Stimulated activated CD8-positive, alpha-beta memory T cell treated with anti-CD3 and anti-CD28 coated beads, Interleukin-15, amount 100 ng/mL, for 48 hours (primary cell): ENCODE measurements around the gene SZT2.
"Not testable (repeated sequence)": the region's sequence is repeated elsewhere in the genome, so short reads cannot be mapped to it uniquely, and the experiment has no call there.

Experiments used
- DNase-seq, 2 donors: peaks; one replicate each; pipeline ENCODE4 v3.0.0-alpha.2; 2020; ENCODE audit warnings: low read depth in 2 of 2

SZT2 gene

GRCh38 chr1:43454270-43455011 lies 64.7 kb downstream of the SZT2 start:
- peak; percentile 16 to 48 for DNase-seq

DNA sequence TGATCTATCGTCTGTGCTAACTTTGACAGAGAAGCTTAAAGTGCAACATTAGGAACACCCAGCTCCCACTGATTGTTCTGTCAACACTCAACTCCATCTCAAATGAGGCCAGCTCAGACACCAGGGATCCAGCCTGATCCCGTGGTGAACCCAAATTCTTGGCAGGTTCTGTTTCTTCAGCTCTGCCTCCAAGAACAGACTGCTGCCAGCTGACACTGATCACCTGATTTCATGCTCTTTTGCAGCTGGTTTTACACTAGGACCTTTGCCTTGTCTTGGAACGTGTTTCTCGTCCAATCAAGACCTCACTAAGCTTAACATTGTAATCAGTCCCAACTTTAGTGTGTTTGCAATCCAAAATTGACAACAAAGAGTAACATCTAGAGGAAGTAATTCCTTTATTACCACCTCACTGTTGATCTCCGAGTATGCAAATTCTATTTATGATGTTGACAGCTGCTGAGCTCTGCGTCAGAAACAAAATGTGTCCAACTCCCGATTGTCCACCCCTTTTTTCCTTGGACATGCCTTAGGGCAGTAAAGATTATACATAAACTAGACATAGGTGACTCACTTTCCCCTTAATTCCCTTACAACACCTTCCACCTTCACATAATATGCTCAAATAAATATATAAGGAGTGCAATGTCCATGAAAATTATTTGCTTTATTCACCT lies 65.7 kb downstream of the SZT2 start:
- no peak for DNase-seq

DNA sequence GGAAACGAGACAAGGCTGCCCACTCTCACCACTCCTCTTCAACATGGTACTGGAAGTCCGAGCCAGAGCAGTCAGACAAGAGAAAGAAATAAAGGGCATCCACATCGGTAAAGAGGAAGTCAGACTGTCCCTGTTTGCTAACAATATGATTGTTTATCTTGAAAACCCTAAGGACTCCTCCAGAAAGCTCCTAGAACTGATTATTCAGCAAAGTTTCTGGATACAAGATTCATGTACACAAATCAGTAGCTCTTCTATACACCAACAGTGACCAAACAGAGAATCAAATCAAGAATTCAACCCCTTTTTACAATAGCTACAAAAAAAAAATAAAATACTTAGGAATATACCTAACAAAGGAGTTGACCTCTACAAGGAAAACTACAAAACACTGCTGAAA lies 68.7 kb downstream of the SZT2 start:
- not testable (repeated sequence) for DNase-seq

- no peak for DNase-seq
Measured at GRCh38 chr1:43460988-43461693, 71.4 kb downstream of the SZT2 start.

GRCh38 chr1:43463479-43463878 lies 73.8 kb downstream of the SZT2 start:
- DNase-seq, result no peak

- DNase-seq, result no peak
Measured at GRCh38 chr1:43464681-43465504, 75.2 kb downstream of the SZT2 start.

- no peak for DNase-seq
Measured at GRCh38 chr1:43465505-43466067, 75.9 kb downstream of the SZT2 start.

- no peak for DNase-seq
Measured at GRCh38 chr1:43466403-43466802, 76.7 kb downstream of the SZT2 start.

GRCh38 chr1:43468414-43468813 lies 78.7 kb downstream of the SZT2 start:
- DNase-seq, result no peak

DNA sequence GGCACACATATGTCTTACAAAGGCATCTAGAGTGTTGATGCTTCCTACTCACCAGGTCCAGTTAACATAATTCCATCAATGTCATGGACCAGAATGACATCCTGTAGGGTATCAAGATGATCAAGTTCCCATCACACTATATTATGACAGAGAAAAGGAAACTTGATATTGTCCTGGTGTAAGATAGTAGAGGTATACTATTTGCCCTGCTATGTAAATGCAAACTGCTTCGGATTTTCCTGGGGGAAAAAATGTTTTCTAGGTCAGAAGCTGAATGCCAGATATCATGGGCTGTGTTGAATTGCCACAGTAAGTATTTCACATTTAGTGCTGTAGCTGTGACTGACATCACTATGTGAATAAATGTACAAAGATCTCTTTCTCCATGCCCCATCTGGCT lies 80.2 kb downstream of the SZT2 start:
- DNase-seq, result no peak

GRCh38 chr1:43472087-43472462 lies 82.4 kb downstream of the SZT2 start:
- DNase-seq, result no peak

DNA sequence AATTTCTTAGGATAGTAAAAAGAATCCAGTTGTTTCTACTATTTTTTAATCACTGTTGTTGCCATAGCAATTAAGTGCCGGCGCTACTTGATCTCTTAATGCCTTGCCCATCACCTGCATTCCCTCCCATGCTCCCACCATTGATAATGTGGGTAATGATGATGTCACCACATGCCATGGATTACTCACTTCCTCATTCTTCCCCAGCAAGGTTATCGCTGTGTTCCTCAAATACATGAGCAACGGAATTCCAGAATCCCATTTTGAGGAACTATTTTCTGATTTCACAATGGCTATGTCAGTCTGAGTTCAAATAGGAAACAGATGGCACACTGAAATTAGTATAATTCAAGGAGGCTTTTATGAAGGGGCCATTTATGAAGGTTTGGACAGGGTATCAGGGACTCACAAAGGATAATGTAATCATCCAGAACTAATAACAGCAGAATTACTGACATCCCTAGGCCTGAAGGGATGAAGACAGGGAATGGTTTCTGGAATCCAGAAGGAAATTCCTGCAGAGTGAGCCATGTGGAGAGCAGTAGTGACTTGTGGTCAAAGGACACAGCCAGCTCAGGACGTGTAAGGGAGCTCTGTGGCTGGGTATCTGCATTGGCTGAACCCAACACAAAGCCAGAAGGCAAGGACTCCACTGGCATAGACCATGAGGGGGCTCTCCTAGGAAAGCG lies 82.9 kb downstream of the SZT2 start:
- not testable (repeated sequence) for DNase-seq

- no peak for DNase-seq
Measured at GRCh38 chr1:43473463-43473862, 83.8 kb downstream of the SZT2 start.

DNA sequence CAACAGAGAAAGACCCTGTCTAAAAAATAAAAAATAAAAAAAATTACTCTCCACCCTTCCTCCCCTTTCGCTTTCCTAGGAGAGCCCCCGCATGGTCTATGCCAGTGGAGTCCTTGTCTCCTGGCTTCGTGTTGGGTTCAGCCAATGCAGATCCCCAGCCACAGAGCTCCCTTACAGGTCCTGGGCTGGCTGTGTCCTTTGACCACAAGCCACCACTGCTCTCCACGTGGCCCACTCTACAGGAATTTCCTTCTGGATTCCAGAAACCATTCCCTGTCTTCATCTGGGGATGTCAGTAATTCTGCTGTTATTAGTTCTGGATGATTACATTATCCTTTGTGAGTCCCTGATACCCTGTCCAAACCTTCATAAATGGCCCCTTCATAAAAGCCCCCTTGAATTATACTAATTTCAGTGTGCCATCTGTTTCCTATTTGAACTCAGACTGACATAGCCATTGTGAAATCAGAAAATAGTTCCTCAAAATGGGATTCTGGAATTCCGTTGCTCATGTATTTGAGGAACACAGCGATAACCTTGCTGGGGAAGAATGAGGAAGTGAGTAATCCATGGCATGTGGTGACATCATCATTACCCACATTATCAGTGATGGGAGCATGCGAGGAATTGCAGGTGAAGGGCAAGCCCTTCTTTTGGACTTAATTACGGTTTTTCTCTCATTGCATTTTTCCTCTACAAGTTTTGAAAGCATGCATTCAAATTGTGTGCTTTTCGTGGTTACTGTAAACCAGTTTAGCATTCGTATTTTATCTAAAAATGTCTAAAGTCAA lies 86.1 kb downstream of the SZT2 start:
- DNase-seq, result not testable (repeated sequence)

DNA sequence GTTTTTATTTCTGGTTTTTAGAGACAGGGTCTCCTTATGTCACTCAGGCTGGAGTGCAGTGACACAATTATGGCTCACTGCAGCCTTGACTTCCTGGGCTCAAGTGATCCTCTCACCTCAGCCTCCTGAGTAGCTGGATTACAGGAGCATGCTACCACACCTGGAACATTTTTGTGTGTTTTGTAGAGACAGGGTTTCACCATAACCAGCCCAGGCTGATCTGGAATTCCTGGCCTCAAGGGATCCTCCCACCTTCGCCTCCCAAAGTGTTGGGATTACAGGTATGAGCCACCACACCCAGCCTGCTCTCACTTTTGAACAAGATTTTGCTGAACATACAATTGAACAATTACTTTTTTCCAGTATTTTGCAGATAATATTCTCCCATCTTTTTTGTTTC lies 88.0 kb downstream of the SZT2 start:
- DNase-seq, result no peak

DNA sequence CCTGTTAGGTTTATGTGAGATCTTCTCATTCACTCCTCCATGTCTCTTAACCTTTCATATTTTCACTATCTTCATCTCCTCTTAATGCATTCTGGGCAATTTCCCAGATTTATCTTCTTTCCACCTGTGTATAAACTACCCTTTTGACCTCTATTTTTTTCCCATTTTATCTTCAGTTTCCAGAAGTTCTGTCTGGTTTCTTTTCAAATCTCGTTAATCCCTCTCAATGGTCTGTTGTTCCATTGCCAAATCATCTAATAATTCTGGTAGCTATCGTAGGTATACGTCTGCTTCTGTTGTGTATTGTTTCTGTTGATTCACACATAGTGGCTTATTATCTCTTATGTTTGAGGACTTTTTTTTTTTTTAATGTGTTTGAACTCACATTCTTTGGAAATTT lies 89.7 kb downstream of the SZT2 start:
- no peak for DNase-seq

DNA sequence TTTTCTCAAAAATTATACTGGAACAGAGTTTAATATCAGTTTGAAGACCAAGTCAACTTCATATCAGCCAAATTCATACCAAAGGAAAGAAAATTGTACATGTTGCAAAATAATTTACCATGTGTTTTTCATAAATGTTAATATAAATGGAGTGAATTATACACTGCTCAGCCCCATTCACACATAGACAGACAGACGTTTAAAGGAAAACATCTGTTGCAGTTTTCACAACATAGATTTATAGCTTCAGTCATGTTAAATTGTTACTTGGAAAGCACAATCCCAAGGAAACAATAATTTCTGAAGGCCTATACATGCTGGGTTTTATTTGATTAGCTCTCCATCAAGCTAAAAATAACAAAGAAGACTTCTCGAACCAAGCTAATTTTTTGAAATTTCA lies 91.8 kb downstream of the SZT2 start:
- DNase-seq, result no peak

GRCh38 chr1:43482215-43482614 lies 92.5 kb downstream of the SZT2 start:
- no peak for DNase-seq

- DNase-seq, result no peak
Measured at GRCh38 chr1:43484367-43484766, 94.7 kb downstream of the SZT2 start.

GRCh38 chr1:43488165-43488564 lies 98.5 kb downstream of the SZT2 start:
- no peak for DNase-seq
